Measurements from ENCODE around the gene SHISA7. TPM values are rescaled to one million over a fixed set of nuclear protein-coding genes. Genes with fewer than 3 reads are reported as not detected.
A peak's percentile ranks its signal among the peaks of the same experiment; 100 is the strongest.

The SHISA7 gene
- total RNA-seq, 1 donor from 2014 or later, result not detected

DNA sequence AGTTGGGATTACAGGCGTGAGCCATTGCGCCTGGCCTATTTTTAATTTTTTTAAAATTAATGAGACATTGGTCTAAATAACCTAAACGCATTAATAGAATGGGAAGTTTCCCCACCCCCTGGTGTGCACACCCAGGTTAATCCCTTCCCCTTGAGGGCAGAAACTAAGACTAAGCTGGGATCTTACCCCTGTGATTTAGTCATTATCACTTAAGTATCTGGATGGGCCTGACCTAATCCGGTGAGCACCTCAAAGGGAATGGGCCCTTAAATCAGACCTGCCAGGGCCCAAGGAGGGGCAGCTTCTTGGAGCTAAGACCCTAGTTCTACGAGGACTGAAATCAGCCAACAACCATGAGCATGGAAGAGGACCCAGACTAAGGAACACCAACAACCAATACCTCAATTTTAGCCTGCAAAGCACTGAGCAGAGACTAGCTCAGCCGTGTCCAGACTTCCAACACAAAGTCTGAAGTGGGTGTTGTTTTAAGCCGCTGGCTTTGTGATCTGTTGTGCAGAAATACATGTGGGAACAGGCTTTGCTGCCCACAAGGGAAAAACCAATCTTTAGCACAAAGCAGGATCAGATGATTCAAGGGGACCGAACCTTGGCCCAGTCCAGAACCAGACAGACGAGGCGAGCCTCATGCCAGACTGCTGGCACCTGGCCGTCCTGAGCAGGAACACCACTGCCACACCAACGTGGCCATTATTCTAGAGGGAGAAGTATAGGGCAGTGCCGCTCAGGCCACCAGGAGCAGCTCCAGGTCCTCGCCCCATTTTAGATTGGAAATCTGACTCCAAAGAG, 42.6 kb downstream of the SHISA7 start:
- no peak overlapping the region for H3K27ac Mint-ChIP-seq (ENCODE audit: unreplicated experiment)
- TF ChIP-seq, protein P1, sequence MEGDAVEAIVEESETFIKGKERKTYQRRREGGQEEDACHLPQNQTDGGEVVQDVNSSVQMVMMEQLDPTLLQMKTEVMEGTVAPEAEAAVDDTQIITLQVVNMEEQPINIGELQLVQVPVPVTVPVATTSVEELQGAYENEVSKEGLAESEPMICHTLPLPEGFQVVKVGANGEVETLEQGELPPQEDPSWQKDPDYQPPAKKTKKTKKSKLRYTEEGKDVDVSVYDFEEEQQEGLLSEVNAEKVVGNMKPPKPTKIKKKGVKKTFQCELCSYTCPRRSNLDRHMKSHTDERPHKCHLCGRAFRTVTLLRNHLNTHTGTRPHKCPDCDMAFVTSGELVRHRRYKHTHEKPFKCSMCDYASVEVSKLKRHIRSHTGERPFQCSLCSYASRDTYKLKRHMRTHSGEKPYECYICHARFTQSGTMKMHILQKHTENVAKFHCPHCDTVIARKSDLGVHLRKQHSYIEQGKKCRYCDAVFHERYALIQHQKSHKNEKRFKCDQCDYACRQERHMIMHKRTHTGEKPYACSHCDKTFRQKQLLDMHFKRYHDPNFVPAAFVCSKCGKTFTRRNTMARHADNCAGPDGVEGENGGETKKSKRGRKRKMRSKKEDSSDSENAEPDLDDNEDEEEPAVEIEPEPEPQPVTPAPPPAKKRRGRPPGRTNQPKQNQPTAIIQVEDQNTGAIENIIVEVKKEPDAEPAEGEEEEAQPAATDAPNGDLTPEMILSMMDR (IDR thresholded peaks at IDR 0.05), result no peak
- peaks cover 27% of the 10 kb centered on the region for H3K36me3 Mint-ChIP-seq (ENCODE audit: low read depth)
- H3K27me3 Mint-ChIP-seq (ENCODE audit: low read depth), result no peaks in the 10 kb centered on the region
- H3K4me3 Mint-ChIP-seq (ENCODE audit: unreplicated experiment), result no peak overlapping the region
- H3K4me1 Mint-ChIP-seq (ENCODE audit: low read depth), result peaks cover 9% of the 10 kb centered on the region
- H3K9me3 Mint-ChIP-seq (ENCODE audit: low read depth), result no peaks in the 10 kb centered on the region
- no peak for DNase-seq (ENCODE audit: low spot score)

DNA sequence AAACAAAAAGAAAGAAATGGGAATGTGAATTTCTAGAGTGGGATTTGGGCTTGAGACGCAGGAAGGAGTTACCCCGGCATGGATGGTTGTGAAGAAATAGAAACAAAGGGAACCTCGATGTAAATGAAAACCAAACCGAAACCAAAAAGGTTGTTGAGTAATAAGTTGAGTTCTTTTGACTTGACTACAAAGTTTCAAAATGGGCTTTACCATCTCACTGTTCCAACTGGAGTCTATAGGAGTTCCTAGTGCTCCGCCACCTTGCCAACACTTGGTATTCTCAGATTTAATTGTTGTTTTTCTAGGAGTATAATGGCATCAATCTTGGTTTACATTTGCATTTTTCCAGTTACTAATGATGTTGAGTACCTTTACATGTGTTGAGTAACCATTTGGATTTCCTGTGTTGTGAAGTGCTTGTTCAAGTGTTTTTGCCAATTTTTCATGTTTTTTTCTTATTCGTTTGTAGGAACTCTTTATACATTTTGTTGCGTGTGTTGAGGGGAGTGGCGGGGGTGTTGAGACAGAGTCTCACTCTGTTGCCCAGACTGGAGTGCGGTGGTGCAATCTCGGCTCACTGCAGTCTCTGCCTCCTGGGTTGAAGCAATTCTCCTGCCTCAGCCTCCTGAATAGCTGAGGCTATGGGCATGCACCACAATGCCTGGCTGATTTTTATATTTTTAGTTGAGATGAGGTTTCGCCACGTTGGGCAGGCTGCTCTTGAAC, 44.7 kb downstream of the SHISA7 start:
- no peak overlapping the region for H3K4me3 Mint-ChIP-seq (ENCODE audit: unreplicated experiment)
- no peaks in the 10 kb centered on the region for H3K9me3 Mint-ChIP-seq (ENCODE audit: low read depth)
- H3K4me1 Mint-ChIP-seq (ENCODE audit: low read depth), result peaks cover 3% of the 10 kb centered on the region
- no peaks in the 10 kb centered on the region for H3K27me3 Mint-ChIP-seq (ENCODE audit: low read depth)
- TF ChIP-seq, protein P1 (IDR thresholded peaks at IDR 0.05), result no peak
- DNase-seq (ENCODE audit: low spot score), result no peak
- peaks cover 21% of the 10 kb centered on the region for H3K36me3 Mint-ChIP-seq (ENCODE audit: low read depth)
- no peak overlapping the region for H3K27ac Mint-ChIP-seq (ENCODE audit: unreplicated experiment)

DNA sequence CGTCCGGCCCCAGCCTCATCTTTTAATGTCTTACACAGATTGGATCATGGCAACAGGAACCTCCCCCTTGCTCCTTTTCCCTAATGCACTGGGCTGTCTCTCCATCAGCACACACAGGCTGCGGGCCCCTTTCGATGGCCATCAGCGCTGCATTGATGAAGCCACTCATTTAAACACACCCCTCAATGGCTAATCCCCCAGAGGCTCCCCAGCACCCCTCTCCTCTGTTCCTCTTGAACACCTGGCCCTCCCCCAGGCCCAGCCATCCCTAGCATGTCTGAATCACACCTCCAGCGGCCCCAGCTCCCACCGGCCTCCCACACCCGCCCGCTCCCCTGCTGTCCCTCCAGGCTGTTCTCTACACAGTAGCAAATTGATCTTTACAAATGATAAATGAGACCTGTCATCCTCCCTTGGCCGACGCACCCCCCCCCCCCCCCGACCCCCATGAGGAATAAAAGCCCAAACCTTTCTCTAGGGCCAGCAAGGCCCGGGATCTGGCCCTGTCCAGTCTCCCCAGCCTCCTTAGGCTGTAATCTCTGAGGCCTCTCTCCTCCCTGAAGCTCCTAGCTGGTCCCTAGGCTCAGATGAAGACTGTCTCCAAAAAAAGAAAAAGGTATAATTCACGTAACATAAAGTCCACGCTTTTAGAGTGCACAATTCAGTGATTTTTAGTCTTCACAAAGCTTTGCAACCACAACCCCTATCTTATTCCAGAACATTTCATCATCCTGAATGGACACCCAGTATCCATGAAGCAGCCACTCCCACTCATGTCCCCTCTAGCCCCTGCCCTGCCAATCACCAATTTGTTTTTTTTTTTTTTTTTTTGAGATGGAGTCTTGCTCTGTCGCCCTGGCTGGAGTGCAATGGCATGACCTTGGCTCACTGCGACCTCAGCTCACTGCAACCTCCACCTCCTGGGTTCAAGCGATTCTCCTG, 50.0 kb downstream of the SHISA7 start:
- Mint-ChIP-seq H3K4me1 (ENCODE audit: low read depth) (peaks cover 36% of the 10 kb centered on the region), H3K27me3 (ENCODE audit: low read depth) (no peaks in the 10 kb centered on the region), H3K27ac (ENCODE audit: unreplicated experiment) (peak overlapping the region; percentile 49), H3K4me3 (ENCODE audit: unreplicated experiment) (no peak overlapping the region), H3K36me3 (ENCODE audit: low read depth) (peaks cover 5% of the 10 kb centered on the region), H3K9me3 (ENCODE audit: low read depth) (no peaks in the 10 kb centered on the region)
- DNase-seq (ENCODE audit: low spot score), result no peak
- TF ChIP-seq, protein P1 (IDR thresholded peaks at IDR 0.05), result no peak

DNA sequence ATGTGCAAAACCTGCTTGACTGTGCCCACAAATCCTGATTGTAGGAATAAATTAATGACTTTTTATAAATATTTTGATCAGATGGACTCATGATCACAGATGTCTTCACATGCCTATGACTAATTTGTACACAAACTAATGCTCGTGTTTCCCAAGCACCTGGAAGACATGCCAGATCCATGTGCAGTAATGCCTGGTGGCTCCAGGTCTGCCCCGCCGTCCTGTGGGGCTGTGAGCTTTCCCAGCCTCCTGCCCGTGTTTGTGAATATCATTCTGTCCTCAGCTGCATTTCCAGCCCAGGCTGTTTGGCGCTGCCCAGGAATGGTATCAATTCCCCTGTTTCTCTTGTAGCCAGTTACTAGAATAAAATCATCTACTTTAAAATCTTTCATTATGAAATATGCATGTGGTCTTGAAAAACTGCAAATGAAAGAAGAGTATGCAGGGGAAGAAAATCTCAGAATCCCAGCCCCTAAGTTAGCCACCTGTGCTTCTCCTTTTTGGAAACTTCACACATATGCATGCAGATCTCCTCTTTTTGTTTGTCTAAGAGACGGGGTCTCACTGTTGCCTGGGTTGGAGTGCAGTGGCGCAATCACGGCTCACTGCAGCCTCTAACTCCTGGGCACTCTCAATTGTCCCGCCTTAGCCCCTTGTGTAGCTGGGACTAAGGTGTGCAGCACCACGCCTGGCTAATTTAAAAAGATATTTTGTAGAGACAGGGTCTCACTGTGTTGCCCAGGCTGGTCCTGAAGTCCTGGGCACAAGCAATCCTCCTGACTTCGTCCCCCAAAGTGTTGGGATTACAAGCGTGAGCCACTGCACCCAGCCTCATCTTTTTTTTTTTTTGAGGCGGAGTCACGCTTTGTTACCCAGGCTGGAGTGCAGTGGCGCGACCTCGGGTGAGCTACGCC, 51.1 kb downstream of the SHISA7 start:
- Mint-ChIP-seq H3K9me3 (ENCODE audit: low read depth) (no peaks in the 10 kb centered on the region), H3K27ac (ENCODE audit: unreplicated experiment) (no peak overlapping the region), H3K4me1 (ENCODE audit: low read depth) (peaks cover 46% of the 10 kb centered on the region), H3K36me3 (ENCODE audit: low read depth) (peaks cover 14% of the 10 kb centered on the region), H3K27me3 (ENCODE audit: low read depth) (no peaks in the 10 kb centered on the region), H3K4me3 (ENCODE audit: unreplicated experiment) (no peak overlapping the region)
- TF ChIP-seq, protein P1 (IDR thresholded peaks at IDR 0.05), result no peak
- no peak for DNase-seq (ENCODE audit: low spot score)
